HepG2 (cell line): Measurements from ENCODE around the gene HPCAL1. TPM values are rescaled to one million over a fixed set of nuclear protein-coding genes. Genes with fewer than 3 reads are reported as not detected.

ENCODE experiments used
- ARNT2 ChIP-seq: sonication (generic); formaldehyde crosslinking; IDR thresholded peaks from 2 replicates; pipeline ENCODE4 v1.8.0; 2022; ENCODE audit warnings: mild to moderate bottlenecking, low read depth, missing genetic modification reagents, moderate library complexity
- ATF7 ChIP-seq, 2 experiments: fragments of 450-650 bp in 1 of 2; sonication (generic) in 1 of 2; formaldehyde crosslinking in 1 of 2; IDR thresholded peaks; 2 replicates each; pipeline versions ENCODE4 v1.4.0 to v1.6.1; 2016 to 2020; ENCODE audit warnings: antibody characterized with exemption in 1 of 2, mild to moderate bottlenecking in 1 of 2, missing genetic modification reagents in 1 of 2
- EP300 ChIP-seq, 3 experiments: sonication (generic) in 1 of 3; formaldehyde crosslinking in 1 of 3; IDR thresholded peaks; 2 replicates each; pipeline versions ENCODE4 v1.5.1 to v1.6.1; 2011 to 2020; ENCODE audit warnings: low read depth in 2 of 3, low read length in 2 of 3, borderline replicate concordance in 1 of 3, improper control_type of control experiment in 1 of 3, mild to moderate bottlenecking in 1 of 3, missing genetic modification reagents in 1 of 3, moderate library complexity in 1 of 3
- REPIN1 ChIP-seq: sonication (generic); formaldehyde crosslinking; IDR thresholded peaks from 2 replicates; pipeline ENCODE4 v1.8.0; 2022; ENCODE audit warnings: missing genetic modification reagents, low read depth, mild to moderate bottlenecking, borderline replicate concordance
- SOX13 ChIP-seq, 3 experiments: fragments of 450-650 bp in 1 of 3; sonication (generic) in 1 of 3; formaldehyde crosslinking in 1 of 3; IDR thresholded peaks in 2 of 3; conservative IDR thresholded peaks in 1 of 3; 2 replicates each; pipeline versions ENCODE4 v1.5.0 to v1.6.1; 2016 to 2020; ENCODE audit warnings: antibody characterized with exemption in 1 of 3, mild to moderate bottlenecking in 1 of 3, missing compliant biosample characterization in 1 of 3, missing genetic modification reagents in 1 of 3, moderate library complexity in 1 of 3
- SOX6 ChIP-seq, 2 experiments: fragments of 450-650 bp in 1 of 2; sonication (generic) in 1 of 2; formaldehyde crosslinking in 1 of 2; IDR thresholded peaks; 2 replicates each; pipeline versions ENCODE4 v1.4.0 to v1.6.1; 2017 to 2020; ENCODE audit warnings: antibody characterized with exemption in 1 of 2, mild to moderate bottlenecking in 1 of 2, missing genetic modification reagents in 1 of 2
- TEAD3 ChIP-seq: optimal IDR thresholded peaks from 2 replicates; pipeline ENCODE3; 2016; ENCODE audit warnings: borderline replicate concordance
- TOPORS ChIP-seq: sonication (generic); formaldehyde crosslinking; IDR thresholded peaks from 2 replicates; pipeline ENCODE4 v1.8.0; 2023; ENCODE audit warnings: mild to moderate bottlenecking, missing genetic modification reagents
- U2AF1 ChIP-seq: fragments of 200-400 bp; formaldehyde crosslinking; optimal IDR thresholded peaks from 2 replicates; pipeline ENCODE3; 2017; ENCODE audit warnings: mild to moderate bottlenecking, low read depth, low read length
- ZNF10 ChIP-seq: sonication (generic); formaldehyde crosslinking; IDR thresholded peaks from 2 replicates; pipeline ENCODE4 v1.4.0; 2020; ENCODE audit warnings: mild to moderate bottlenecking, low read depth, missing genetic modification reagents, borderline replicate concordance
- ZNF264 ChIP-seq: sonication (generic); formaldehyde crosslinking; IDR thresholded peaks from 2 replicates; pipeline ENCODE4 v1.4.0; 2020; ENCODE audit warnings: missing genetic modification reagents
- ZNF484 ChIP-seq: sonication (generic); formaldehyde crosslinking; IDR thresholded peaks from 2 replicates; pipeline ENCODE4 v1.5.1; 2020; ENCODE audit warnings: mild to moderate bottlenecking, low read depth, missing genetic modification reagents, borderline replicate concordance
- ZNF781 ChIP-seq: sonication (generic); formaldehyde crosslinking; IDR thresholded peaks from 2 replicates; pipeline ENCODE4 v1.5.1; 2020; ENCODE audit warnings: borderline replicate concordance, mild to moderate bottlenecking, missing genetic modification reagents; ENCODE audit errors: not compliant biosample characterization
- ZNF850 ChIP-seq: sonication (generic); formaldehyde crosslinking; conservative IDR thresholded peaks from 2 replicates; pipeline ENCODE4 v1.9.0; 2021; ENCODE audit warnings: mild to moderate bottlenecking, missing genetic modification reagents
- polyA plus RNA-seq, 8 experiments: library from polyadenylated mRNA; depleted of rRNA in 3 of 8; stranded (reverse) in 7 of 8; unstranded in 1 of 8; fragments of >200 nt; fragmentation: Illumina TruSeq in 4 of 8; extraction: Trizol in 4 of 8; gene quantifications; 2 replicates each; pipeline versions ENCODE4 v1.2.1 to v1.2.3, GENCODE V29; 2011 to 2016; ENCODE audit warnings: low read depth in 4 of 8, missing spikeins in 1 of 8, mixed read lengths in 1 of 8; ENCODE audit not compliant: insufficient read depth in 1 of 8
- total RNA-seq, 5 experiments: library from RNA; depleted of rRNA; stranded (reverse); fragments of >200 nt; fragmentation: Illumina TruSeq; extraction: Trizol; gene quantifications; 2 replicates each; pipeline ENCODE4 v1.2.3, GENCODE V29; 2016; ENCODE audit warnings: low read depth in 1 of 5
- TF ChIP-seq, protein P1 (sequence below): sonication (generic); formaldehyde crosslinking; IDR thresholded peaks from 2 replicates; pipeline ENCODE4 v1.8.0; 2023; ENCODE audit warnings: mild to moderate bottlenecking, missing genetic modification reagents
- TF ChIP-seq, protein P2 (sequence below): sonication (generic); formaldehyde crosslinking; conservative IDR thresholded peaks from 2 replicates; pipeline ENCODE4 v1.4.0; 2020; ENCODE audit warnings: missing genetic modification reagents
- TF ChIP-seq, protein P3 (sequence below): sonication (generic); formaldehyde crosslinking; IDR thresholded peaks from 2 replicates; pipeline ENCODE4 v1.4.0; 2020; ENCODE audit warnings: missing genetic modification reagents, mild to moderate bottlenecking, borderline replicate concordance
- TF ChIP-seq, protein P4 (sequence below): sonication (generic); formaldehyde crosslinking; IDR thresholded peaks from 2 replicates; pipeline ENCODE4 v1.4.0; 2020; ENCODE audit warnings: missing genetic modification reagents, borderline replicate concordance
- TF ChIP-seq, protein P5 (sequence below): sonication (generic); formaldehyde crosslinking; conservative IDR thresholded peaks from 2 replicates; pipeline ENCODE4 v1.4.0; 2020; ENCODE audit warnings: missing genetic modification reagents

HPCAL1 gene
- total and polyA plus RNA-seq, 2 of the 13 experiments (the other 11 are each of a cell fraction or from before 2014, with no cell fraction given), result 29.5 to 29.9 TPM

DNA sequence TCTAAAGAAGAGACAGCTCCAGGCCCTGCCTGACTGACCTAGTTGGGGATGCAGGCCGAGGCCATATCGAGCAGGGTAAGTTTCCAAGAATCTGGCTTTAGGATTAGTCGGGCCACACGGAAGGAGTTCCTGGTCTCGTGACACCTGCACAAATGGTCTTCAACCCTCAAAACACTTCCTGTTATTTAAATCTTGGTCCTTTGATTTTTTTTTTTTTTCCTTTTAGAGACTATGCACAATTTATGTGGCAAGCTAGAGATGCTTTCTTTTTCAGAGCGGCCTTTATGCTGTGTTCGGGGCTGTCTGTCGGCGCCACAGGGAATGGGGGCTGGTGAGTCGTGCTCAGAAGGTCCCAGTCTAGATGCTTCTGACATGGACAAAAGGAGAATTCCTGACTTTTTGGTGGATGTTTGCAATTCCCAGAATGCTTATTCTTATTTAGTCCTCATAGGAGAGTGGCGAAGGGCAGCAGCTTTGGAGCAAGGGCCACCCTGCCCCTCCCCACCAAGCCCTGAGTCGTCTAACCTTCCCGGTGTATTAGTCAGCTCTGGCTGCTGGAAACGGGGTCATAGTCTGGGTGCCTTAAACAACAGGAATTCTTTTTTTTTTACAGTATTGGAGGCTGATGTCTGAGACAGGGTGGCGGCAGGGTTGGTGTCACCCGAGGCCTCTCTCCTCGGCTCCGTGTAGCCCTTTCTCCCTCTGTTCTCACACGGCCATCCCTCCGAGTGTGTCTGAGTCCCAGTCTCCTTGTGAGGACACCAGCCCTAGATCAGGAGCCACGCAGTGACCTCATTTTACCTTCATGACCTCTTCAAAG, 27.4 kb downstream of the HPCAL1 start (continued):
- TF ChIP-seq, protein P1, sequence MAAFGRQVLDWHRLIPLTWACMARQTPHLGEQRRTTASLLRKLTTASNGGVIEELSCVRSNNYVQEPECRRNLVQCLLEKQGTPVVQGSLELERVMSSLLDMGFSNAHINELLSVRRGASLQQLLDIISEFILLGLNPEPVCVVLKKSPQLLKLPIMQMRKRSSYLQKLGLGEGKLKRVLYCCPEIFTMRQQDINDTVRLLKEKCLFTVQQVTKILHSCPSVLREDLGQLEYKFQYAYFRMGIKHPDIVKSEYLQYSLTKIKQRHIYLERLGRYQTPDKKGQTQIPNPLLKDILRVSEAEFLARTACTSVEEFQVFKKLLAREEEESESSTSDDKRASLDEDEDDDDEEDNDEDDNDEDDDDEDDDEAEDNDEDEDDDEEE (CRISPR knock-in tag), result no peak
- no peak for TF ChIP-seq ZNF264 (CRISPR knock-in tag)
- no peak for TF ChIP-seq REPIN1 (CRISPR knock-in tag)
- TF ChIP-seq U2AF1, result no peak
- TF ChIP-seq ZNF850 (CRISPR knock-in tag), result no peak
- TF ChIP-seq ARNT2 (CRISPR knock-in tag), result no peak
- TF ChIP-seq TEAD3 (CRISPR knock-in tag), result peak; percentile 59
- TF ChIP-seq ATF7 (IDR thresholded peaks at IDR 0.05), result no peak
- peak; percentile 20; the same call in 1 of the 2 replicates for TF ChIP-seq ATF7 (CRISPR knock-in tag; IDR thresholded peaks at IDR 0.05)
- TF ChIP-seq, protein P2, sequence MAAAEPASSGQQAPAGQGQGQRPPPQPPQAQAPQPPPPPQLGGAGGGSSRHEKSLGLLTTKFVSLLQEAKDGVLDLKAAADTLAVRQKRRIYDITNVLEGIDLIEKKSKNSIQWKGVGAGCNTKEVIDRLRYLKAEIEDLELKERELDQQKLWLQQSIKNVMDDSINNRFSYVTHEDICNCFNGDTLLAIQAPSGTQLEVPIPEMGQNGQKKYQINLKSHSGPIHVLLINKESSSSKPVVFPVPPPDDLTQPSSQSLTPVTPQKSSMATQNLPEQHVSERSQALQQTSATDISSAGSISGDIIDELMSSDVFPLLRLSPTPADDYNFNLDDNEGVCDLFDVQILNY (CRISPR knock-in tag), result no peak
- TF ChIP-seq, protein P3, sequence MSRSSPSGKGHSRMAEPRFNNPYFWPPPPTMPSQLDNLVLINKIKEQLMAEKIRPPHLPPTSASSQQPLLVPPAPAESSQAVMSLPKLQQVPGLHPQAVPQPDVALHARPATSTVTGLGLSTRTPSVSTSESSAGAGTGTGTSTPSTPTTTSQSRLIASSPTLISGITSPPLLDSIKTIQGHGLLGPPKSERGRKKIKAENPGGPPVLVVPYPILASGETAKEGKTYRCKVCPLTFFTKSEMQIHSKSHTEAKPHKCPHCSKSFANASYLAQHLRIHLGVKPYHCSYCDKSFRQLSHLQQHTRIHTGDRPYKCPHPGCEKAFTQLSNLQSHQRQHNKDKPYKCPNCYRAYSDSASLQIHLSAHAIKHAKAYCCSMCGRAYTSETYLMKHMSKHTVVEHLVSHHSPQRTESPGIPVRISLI (CRISPR knock-in tag), result peak; percentile 89
- TF ChIP-seq ZNF781 (CRISPR knock-in tag), result no peak
- peak; percentile 10 to 57; a peak in 1 of 4 replicates for TF ChIP-seq EP300 (IDR thresholded peaks at IDR 0.05; ENCODE audit: low read depth in 2 of 2, low read length in 2 of 2)
- no peak for TF ChIP-seq EP300 (CRISPR knock-in tag; IDR thresholded peaks at IDR 0.05; ENCODE audit: borderline replicate concordance)
- TF ChIP-seq, protein P4, sequence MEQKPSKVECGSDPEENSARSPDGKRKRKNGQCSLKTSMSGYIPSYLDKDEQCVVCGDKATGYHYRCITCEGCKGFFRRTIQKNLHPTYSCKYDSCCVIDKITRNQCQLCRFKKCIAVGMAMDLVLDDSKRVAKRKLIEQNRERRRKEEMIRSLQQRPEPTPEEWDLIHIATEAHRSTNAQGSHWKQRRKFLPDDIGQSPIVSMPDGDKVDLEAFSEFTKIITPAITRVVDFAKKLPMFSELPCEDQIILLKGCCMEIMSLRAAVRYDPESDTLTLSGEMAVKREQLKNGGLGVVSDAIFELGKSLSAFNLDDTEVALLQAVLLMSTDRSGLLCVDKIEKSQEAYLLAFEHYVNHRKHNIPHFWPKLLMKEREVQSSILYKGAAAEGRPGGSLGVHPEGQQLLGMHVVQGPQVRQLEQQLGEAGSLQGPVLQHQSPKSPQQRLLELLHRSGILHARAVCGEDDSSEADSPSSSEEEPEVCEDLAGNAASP, result peak; percentile 66; the same call in 1 of the 2 replicates
- TF ChIP-seq SOX6 (IDR thresholded peaks at IDR 0.05), result no peak
- peak; percentile 45 for TF ChIP-seq SOX6 (CRISPR knock-in tag; IDR thresholded peaks at IDR 0.05)
- no peak for TF ChIP-seq TOPORS
- no peak for TF ChIP-seq ZNF10 (CRISPR knock-in tag)
- no peak for TF ChIP-seq SOX13 (IDR thresholded peaks at IDR 0.05)
- peak in 1 of 2 experiments; percentile 26; a peak in 1 of 4 replicates for TF ChIP-seq SOX13 (CRISPR knock-in tag; conservative IDR thresholded peaks at IDR 0.05 in 1 of 2, IDR thresholded peaks at IDR 0.05 in 1 of 2)
- TF ChIP-seq, protein P5, sequence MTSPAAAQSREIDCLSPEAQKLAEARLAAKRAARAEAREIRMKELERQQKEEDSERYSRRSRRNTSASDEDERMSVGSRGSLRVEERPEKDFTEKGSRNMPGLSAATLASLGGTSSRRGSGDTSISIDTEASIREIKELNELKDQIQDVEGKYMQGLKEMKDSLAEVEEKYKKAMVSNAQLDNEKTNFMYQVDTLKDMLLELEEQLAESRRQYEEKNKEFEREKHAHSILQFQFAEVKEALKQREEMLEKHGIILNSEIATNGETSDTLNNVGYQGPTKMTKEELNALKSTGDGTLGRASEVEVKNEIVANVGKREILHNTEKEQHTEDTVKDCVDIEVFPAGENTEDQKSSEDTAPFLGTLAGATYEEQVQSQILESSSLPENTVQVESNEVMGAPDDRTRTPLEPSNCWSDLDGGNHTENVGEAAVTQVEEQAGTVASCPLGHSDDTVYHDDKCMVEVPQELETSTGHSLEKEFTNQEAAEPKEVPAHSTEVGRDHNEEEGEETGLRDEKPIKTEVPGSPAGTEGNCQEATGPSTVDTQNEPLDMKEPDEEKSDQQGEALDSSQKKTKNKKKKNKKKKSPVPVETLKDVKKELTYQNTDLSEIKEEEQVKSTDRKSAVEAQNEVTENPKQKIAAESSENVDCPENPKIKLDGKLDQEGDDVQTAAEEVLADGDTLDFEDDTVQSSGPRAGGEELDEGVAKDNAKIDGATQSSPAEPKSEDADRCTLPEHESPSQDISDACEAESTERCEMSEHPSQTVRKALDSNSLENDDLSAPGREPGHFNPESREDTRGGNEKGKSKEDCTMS (CRISPR knock-in tag), result no peak
- no peak for TF ChIP-seq ZNF484 (CRISPR knock-in tag)
